Measurements from ENCODE around the gene CRTAC1. TPM values are rescaled to one million over a fixed set of nuclear protein-coding genes. Genes with fewer than 3 reads are reported as not detected.
A peak's percentile ranks its signal among the peaks of the same experiment; 100 is the strongest.

CRTAC1 gene
- total RNA-seq, 1 donor from 2014 or later = 0.63 TPM

DNA sequence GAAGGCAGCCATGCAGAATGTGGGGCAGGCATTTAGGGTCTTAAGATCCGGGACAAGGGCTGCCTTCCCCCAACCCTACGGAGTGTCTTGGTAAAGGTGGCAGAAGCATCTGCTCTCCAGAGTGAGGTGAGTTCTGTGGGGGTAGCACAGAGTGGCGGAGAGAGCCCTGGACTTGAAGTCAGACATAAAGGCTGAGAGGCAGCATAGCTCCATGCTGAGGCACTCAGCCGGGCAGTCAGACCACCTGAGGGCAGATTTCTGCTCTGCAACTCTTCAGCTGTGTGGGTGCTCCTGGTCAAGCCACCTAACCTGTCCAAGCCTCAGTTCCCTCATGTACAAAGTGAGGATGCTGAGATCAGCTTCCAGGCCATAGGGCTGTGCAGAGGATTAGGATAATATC, 81.0 kb downstream of the CRTAC1 start:
- peaks cover 55% of the 10 kb centered on the region for H3K27me3 Mint-ChIP-seq (ENCODE audit: low read depth)
- peaks cover 7% of the 10 kb centered on the region for H3K9me3 Mint-ChIP-seq
- no peaks in the 10 kb centered on the region for H3K4me1 Mint-ChIP-seq
- TF ChIP-seq, protein P1, sequence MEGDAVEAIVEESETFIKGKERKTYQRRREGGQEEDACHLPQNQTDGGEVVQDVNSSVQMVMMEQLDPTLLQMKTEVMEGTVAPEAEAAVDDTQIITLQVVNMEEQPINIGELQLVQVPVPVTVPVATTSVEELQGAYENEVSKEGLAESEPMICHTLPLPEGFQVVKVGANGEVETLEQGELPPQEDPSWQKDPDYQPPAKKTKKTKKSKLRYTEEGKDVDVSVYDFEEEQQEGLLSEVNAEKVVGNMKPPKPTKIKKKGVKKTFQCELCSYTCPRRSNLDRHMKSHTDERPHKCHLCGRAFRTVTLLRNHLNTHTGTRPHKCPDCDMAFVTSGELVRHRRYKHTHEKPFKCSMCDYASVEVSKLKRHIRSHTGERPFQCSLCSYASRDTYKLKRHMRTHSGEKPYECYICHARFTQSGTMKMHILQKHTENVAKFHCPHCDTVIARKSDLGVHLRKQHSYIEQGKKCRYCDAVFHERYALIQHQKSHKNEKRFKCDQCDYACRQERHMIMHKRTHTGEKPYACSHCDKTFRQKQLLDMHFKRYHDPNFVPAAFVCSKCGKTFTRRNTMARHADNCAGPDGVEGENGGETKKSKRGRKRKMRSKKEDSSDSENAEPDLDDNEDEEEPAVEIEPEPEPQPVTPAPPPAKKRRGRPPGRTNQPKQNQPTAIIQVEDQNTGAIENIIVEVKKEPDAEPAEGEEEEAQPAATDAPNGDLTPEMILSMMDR (IDR thresholded peaks at IDR 0.05; ENCODE audit: unreplicated experiment) = no peak
- H3K27ac Mint-ChIP-seq = no peak overlapping the region
- H3K36me3 Mint-ChIP-seq = no peaks in the 10 kb centered on the region
- no peak overlapping the region for H3K4me3 Mint-ChIP-seq
- no peak for DNase-seq (ENCODE audit: low spot score in 2 of 2, unreplicated experiment in 2 of 2)

DNA sequence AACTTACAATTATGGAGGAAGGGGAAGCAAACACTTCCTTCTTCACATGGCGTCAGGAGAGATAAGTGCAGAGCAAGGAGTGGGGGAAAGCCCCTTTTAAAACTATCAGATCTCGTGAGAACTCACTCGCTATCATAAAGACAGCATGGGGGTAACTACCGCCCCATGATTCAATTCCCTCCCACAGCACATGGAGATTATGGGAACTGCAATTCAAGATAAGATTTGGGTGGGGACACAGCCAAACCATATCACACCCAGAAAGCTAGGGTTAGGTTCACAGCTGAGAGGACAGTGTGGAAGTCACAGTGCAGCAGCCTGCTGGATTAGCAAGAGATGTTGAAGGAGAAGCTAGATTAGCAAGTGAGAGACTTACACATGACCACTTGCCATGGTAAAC, 81.6 kb downstream of the CRTAC1 start:
- DNase-seq (ENCODE audit: low spot score in 2 of 2, unreplicated experiment in 2 of 2) = no peak
- Mint-ChIP-seq H3K9me3 (peaks cover 7% of the 10 kb centered on the region), H3K27me3 (ENCODE audit: low read depth) (peaks cover 48% of the 10 kb centered on the region), H3K4me3 (no peak overlapping the region), H3K27ac (no peak overlapping the region), H3K4me1 (no peaks in the 10 kb centered on the region), H3K36me3 (no peaks in the 10 kb centered on the region)
- TF ChIP-seq, protein P1 (IDR thresholded peaks at IDR 0.05; ENCODE audit: unreplicated experiment) = no peak

DNA sequence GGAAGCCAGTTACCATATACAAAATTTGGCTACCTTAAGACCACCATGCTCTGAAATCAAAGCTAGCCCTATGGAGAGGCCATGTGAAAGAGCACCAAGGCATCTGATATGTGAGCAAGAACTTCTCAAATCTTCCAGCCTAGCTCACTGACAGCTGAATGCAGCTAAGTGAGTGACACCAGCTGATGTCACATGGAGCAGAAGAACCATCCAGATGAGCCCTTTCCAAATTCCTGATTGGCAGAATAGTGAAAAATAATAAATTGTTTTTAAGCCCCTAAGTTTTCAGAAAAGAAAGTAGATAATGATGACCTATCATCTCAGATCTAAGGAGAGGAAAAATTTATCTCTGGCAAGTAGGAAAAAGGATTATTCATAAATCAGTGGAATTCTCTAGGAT, 85.6 kb downstream of the CRTAC1 start:
- H3K4me3 Mint-ChIP-seq = no peak overlapping the region
- peaks cover 41% of the 10 kb centered on the region for H3K27me3 Mint-ChIP-seq (ENCODE audit: low read depth)
- H3K36me3 Mint-ChIP-seq = no peaks in the 10 kb centered on the region
- no peaks in the 10 kb centered on the region for H3K4me1 Mint-ChIP-seq
- no peak for DNase-seq (ENCODE audit: low spot score in 2 of 2, unreplicated experiment in 2 of 2)
- no peak overlapping the region for H3K27ac Mint-ChIP-seq
- H3K9me3 Mint-ChIP-seq = peaks cover 11% of the 10 kb centered on the region
- TF ChIP-seq, protein P1 (IDR thresholded peaks at IDR 0.05; ENCODE audit: unreplicated experiment) = no peak

DNA sequence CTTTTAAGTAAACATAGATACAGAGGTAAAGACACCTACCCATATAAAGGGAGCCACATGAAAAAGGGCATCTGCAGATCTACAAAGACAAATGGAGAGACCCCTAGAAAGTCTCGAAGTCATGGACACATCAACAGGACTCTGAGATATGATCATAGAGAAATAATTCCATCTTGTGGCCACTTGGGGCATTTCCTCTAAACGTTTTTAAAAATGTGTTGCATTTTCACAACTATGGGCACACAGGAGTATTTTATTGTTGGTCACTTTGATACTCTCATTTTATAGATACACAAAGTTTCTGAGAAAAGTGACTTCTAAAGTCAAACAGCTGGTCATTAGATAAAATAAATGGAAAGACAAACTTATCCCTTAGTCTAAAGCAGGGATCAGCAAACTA, 87.1 kb downstream of the CRTAC1 start:
- TF ChIP-seq, protein P1 (IDR thresholded peaks at IDR 0.05; ENCODE audit: unreplicated experiment) = peak; percentile 23
- Mint-ChIP-seq H3K9me3 (peaks cover 11% of the 10 kb centered on the region), H3K36me3 (no peaks in the 10 kb centered on the region), H3K27ac (no peak overlapping the region), H3K27me3 (ENCODE audit: low read depth) (peaks cover 42% of the 10 kb centered on the region), H3K4me3 (no peak overlapping the region), H3K4me1 (no peaks in the 10 kb centered on the region)
- DNase-seq (ENCODE audit: low spot score in 2 of 2, unreplicated experiment in 2 of 2) = no peak

DNA sequence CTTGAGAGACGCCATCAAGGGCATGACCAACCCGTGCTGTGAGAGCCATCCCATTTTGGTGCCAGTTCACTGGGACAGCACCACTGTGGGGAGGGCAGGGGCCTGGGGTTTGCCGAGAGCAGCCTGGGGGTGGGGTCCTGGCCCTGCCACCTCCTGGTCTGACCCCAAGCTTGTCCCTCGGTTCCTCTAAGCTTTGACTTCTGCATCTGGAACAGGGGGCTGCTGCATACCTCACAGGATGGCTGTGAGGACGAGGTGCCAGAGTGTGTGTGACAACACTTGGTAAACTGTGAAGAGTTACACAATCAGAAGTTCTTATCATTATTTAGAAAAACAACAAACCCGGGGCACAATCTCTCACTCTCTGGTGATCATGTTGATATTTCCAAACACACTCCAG, 89.9 kb downstream of the CRTAC1 start:
- H3K4me3 Mint-ChIP-seq = no peak overlapping the region
- H3K9me3 Mint-ChIP-seq = peaks cover 11% of the 10 kb centered on the region
- no peak overlapping the region for H3K27ac Mint-ChIP-seq
- TF ChIP-seq, protein P1 (IDR thresholded peaks at IDR 0.05; ENCODE audit: unreplicated experiment) = no peak
- no peaks in the 10 kb centered on the region for H3K36me3 Mint-ChIP-seq
- peaks cover 51% of the 10 kb centered on the region for H3K27me3 Mint-ChIP-seq (ENCODE audit: low read depth)
- no peaks in the 10 kb centered on the region for H3K4me1 Mint-ChIP-seq
- DNase-seq (ENCODE audit: low spot score in 2 of 2, unreplicated experiment in 2 of 2) = no peak

DNA sequence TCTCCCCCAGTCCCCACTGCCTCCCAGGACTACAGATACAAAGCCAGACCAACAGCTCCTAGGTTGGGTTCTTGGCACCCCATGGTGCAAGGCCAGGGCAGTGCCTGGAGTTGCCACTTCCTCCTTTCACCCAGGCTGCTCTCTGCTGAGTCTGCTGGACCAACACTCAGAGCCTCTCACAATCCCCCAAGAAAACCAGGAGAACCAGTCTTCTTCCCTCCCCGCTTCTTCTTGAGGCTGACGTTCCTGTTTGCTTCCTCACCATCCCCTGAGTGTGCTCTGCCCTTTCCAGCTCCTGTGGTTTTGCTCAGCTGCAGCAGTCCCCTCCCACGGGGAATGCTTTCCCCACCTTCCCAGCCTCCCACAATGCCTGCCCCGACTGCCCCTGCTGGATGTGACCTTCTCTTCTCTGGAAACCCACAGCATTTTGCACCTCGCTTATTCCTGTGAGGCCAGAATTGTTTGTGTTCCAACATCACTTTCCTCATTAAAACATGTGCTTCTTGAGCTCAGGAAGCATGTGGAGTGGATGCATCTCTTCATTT, 90.9 kb downstream of the CRTAC1 start:
- H3K9me3 Mint-ChIP-seq = peaks cover 4% of the 10 kb centered on the region
- no peak overlapping the region for H3K4me3 Mint-ChIP-seq
- no peak for DNase-seq (ENCODE audit: low spot score in 2 of 2, unreplicated experiment in 2 of 2)
- H3K36me3 Mint-ChIP-seq = no peaks in the 10 kb centered on the region
- H3K27me3 Mint-ChIP-seq (ENCODE audit: low read depth) = peaks cover 54% of the 10 kb centered on the region
- TF ChIP-seq, protein P1 (IDR thresholded peaks at IDR 0.05; ENCODE audit: unreplicated experiment) = no peak
- H3K4me1 Mint-ChIP-seq = no peaks in the 10 kb centered on the region
- no peak overlapping the region for H3K27ac Mint-ChIP-seq
